Measurements from ENCODE around the gene AKAP8.

DNA sequence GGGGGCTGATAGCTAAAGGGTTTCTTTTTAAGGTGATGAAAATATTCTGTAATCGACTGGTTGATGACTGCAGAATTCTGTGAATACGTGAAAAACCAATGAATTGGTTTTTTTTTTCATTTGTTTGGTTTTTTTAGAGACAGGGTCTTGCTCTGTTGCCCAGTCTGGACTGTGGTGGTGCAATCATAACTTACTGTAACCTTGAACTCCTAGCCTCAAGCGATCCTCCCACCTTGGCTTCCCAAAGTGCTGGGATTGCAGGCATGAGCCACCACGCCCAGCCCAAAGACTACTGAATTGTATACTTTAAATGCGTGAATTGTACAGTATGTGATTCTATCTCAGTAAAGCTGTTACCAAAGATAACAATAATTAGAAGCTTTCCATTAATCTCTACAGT lies 14.8 kb upstream of the AKAP8 start:
- TF ChIP-seq, protein P1, sequence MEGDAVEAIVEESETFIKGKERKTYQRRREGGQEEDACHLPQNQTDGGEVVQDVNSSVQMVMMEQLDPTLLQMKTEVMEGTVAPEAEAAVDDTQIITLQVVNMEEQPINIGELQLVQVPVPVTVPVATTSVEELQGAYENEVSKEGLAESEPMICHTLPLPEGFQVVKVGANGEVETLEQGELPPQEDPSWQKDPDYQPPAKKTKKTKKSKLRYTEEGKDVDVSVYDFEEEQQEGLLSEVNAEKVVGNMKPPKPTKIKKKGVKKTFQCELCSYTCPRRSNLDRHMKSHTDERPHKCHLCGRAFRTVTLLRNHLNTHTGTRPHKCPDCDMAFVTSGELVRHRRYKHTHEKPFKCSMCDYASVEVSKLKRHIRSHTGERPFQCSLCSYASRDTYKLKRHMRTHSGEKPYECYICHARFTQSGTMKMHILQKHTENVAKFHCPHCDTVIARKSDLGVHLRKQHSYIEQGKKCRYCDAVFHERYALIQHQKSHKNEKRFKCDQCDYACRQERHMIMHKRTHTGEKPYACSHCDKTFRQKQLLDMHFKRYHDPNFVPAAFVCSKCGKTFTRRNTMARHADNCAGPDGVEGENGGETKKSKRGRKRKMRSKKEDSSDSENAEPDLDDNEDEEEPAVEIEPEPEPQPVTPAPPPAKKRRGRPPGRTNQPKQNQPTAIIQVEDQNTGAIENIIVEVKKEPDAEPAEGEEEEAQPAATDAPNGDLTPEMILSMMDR (conservative IDR thresholded peaks at IDR 0.05): no peak
- no peak for TF ChIP-seq ZFX (IDR thresholded peaks at IDR 0.05)

Measured in C4-2B (cell line).